HG03066 (cell line): ENCODE results near the gene BCLAF1.

Experiments
- ATAC-seq: cut with Tn5 transposase; IDR thresholded peaks from one replicate; pipeline ENCODE4 v1.9.1; 2021; ENCODE audit warnings: low read depth; ENCODE audit not compliant: unreplicated experiment

Gene BCLAF1

DNA sequence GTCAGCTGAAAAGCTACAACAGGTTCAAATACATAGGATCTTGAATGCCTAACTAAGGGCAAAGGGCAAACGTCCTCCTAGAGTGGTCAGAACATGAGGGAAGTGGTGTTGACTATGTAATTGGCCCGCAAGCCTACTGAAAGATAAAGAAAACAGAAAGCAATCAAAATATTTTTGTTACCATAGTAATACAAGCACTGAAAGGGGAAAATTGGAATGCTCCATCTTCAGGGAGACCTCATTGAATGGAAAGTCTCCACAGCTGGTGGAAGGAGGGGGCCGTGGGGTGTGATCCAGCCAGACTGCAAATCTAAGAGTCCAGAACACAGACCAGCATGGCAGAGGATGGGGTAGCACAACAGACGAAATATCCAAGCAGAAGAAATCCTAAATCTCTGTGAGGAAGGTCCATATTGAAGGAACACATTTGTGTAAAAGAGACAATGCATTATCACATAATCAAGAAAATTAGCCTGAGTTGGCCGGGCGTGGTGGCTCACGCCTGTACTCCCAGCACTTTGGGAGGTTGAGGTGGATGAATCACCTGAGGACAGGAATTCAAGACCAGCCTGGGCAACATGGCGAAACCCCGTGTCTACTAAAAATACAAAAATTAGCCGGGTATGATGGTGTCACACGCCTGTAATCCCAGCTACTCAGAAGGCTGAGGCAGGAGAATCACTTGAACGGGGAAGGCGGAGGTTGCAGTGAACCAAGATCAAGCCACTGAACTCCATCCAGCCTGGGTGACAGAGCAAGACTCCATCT lies 79.1 kb downstream of the BCLAF1 start:
- ATAC-seq, result no peak

DNA sequence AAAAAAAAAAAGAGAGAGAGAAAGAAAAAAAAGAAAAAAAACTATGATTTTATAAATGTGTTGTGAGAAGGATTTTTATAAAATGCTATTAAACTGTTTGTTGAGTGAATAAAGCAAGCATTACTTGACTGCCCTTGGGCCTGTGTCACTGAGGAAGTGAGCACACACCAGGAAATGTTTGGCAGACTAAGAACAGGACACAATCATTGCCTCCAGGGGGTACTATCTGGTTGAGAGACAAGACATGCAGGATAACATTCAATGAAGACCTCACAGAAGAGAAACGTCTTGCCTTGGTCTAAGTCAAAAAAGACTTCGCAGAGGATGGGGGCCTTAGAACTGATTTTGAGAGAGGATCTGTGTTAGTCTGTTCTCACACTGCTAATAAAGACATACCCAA lies 80.2 kb downstream of the BCLAF1 start:
- no peak for ATAC-seq

DNA sequence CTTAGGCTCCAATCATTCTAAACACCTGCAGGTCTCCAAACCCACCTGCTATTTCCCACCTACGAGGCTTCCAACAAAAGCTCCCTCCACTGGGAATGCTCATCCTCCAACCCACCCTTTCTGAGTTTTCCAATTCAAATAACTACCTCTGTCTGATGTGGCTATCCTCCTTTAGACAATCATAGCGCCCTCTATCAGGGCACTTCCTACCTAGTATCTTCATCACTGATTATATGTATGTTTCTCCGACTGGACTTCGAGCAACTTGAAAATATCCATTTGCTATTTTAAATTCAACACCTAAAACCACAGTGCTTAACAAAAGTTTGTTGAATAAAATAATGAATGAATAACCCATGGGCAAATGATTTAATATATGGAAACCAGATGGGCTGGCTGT lies 80.9 kb downstream of the BCLAF1 start:
- no peak for ATAC-seq
